GM23338 (cell line): ENCODE results near the gene PRDM5. TPM values are rescaled to one million over a fixed set of nuclear protein-coding genes. Genes with fewer than 3 reads are reported as not detected.

Experiments
- ATAC-seq: fragments of 200-7000 bp; cut with Tn5 transposase; 3 replicates; pipeline ENCODE4 v1.9.1; 2020
- DNase-seq: peaks from one replicate; pipeline ENCODE4 v3.0.0-alpha.2; 2015; ENCODE audit warnings: low spot score
- H2AFZ ChIP-seq: fragments of 200-600 bp; sonication (generic); 2 replicates; pipeline ENCODE4 v1.8.0; 2016; ENCODE audit warnings: antibody characterized with exemption, mild to moderate bottlenecking, moderate library complexity
- H3F3A ChIP-seq: fragments of 200-600 bp; sonication (generic); replicated peaks from 2 replicates; pipeline ENCODE4 v1.8.0; 2017; ENCODE audit warnings: antibody characterized with exemption, mixed run types, low read depth
- H3K27ac ChIP-seq: fragments of 200-600 bp; sonication (generic); 2 replicates; pipeline ENCODE4 v1.6.1; 2016; ENCODE audit warnings: low read depth
- H3K27me3 ChIP-seq: fragments of 200-600 bp; sonication (generic); 2 replicates; pipeline ENCODE4 v1.8.0; 2016; ENCODE audit warnings: mild to moderate bottlenecking, mixed run types, moderate library complexity; ENCODE audit not compliant: insufficient read depth
- H3K36me3 ChIP-seq: fragments of 200-600 bp; sonication (generic); 2 replicates; pipeline ENCODE4 v1.8.0; 2016; ENCODE audit warnings: mild to moderate bottlenecking; ENCODE audit not compliant: insufficient read depth
- H3K4me1 ChIP-seq: fragments of 200-600 bp; sonication (generic); 2 replicates; pipeline ENCODE4 v1.8.0; 2016; ENCODE audit warnings: mild to moderate bottlenecking, moderate library complexity; ENCODE audit not compliant: insufficient read depth
- H3K4me2 ChIP-seq: fragments of 200-600 bp; sonication (generic); 2 replicates; pipeline ENCODE4 v1.7.1; 2017; ENCODE audit warnings: mixed run types
- H3K4me3 ChIP-seq: fragments of 200-600 bp; sonication (generic); 2 replicates; pipeline ENCODE4 v1.6.1; 2016; ENCODE audit warnings: mixed run types
- H3K79me2 ChIP-seq: fragments of 200-600 bp; sonication (generic); replicated peaks from 2 replicates; pipeline ENCODE4 v1.8.0; 2017; ENCODE audit warnings: mild to moderate bottlenecking; ENCODE audit not compliant: insufficient read depth
- H3K9me2 ChIP-seq: fragments of 200-600 bp; sonication (generic); 2 replicates; pipeline ENCODE4 v1.8.0; 2017; ENCODE audit not compliant: insufficient read depth
- H4K20me1 ChIP-seq: fragments of 200-600 bp; sonication (generic); replicated peaks from 2 replicates; pipeline ENCODE4 v1.8.0; 2017; ENCODE audit warnings: mild to moderate bottlenecking; ENCODE audit not compliant: insufficient read depth
- H3K27ac Mint-ChIP-seq: 2 replicates; pipeline ENCODE4 v1.8.0; 2020; ENCODE audit warnings: inconsistent platforms, mild to moderate bottlenecking, moderate library complexity, mixed read lengths
- H3K27me3 Mint-ChIP-seq: 3 replicates; pipeline ENCODE4 v1.8.0; 2022; ENCODE audit warnings: low read depth, mild to moderate bottlenecking, moderate library complexity, mixed read lengths, inconsistent platforms; ENCODE audit not compliant: insufficient read depth, poor library complexity
- H3K36me3 Mint-ChIP-seq: 3 replicates; pipeline ENCODE4 v1.8.0; 2021; ENCODE audit warnings: low read depth, mild to moderate bottlenecking, inconsistent platforms, moderate library complexity, mixed read lengths
- H3K4me1 Mint-ChIP-seq: 3 replicates; pipeline ENCODE4 v1.8.0; 2020; ENCODE audit warnings: mild to moderate bottlenecking, inconsistent platforms, mixed read lengths
- H3K4me3 Mint-ChIP-seq: 3 replicates; pipeline ENCODE4 v1.8.0; 2021; ENCODE audit warnings: moderate library complexity, mild to moderate bottlenecking, inconsistent platforms, mixed read lengths
- H3K9me3 Mint-ChIP-seq: 3 replicates; pipeline ENCODE4 v1.8.0; 2020; ENCODE audit warnings: moderate library complexity, mild to moderate bottlenecking, inconsistent platforms, mixed read lengths
- CTCF ChIP-seq, 2 experiments: fragments of 200-600 bp in 1 of 2; sonication (generic) in 1 of 2; conservative IDR thresholded peaks; 2 replicates each; pipeline versions ENCODE4 v1.5.1 to v1.6.1; 2016 to 2017; ENCODE audit warnings: antibody characterized with exemption in 2 of 2, low read depth in 2 of 2, mild to moderate bottlenecking in 2 of 2, moderate library complexity in 1 of 2
- EZH2 ChIP-seq: fragments of 200-600 bp; sonication (generic); IDR thresholded peaks from one replicate; pipeline ENCODE4 v1.8.0; 2017; ENCODE audit warnings: antibody characterized with exemption, mild to moderate bottlenecking, low read depth; ENCODE audit not compliant: unreplicated experiment
- EZH2phosphoT487 ChIP-seq: fragments of 200-600 bp; sonication (generic); IDR thresholded peaks from one replicate; pipeline ENCODE4 v1.8.1; 2018; ENCODE audit warnings: antibody characterized with exemption; ENCODE audit not compliant: unreplicated experiment
- JUNB ChIP-seq: IDR thresholded peaks from one replicate; pipeline ENCODE4 v1.6.1; 2016; ENCODE audit warnings: antibody characterized with exemption; ENCODE audit not compliant: unreplicated experiment
- NANOG ChIP-seq: IDR thresholded peaks from 2 replicates; pipeline ENCODE4 v1.6.1; 2016; ENCODE audit warnings: antibody characterized with exemption, borderline replicate concordance
- REST ChIP-seq: IDR thresholded peaks from one replicate; pipeline ENCODE4 v1.6.1; 2018; ENCODE audit warnings: antibody characterized with exemption; ENCODE audit not compliant: unreplicated experiment
- STAT1 ChIP-seq: IDR thresholded peaks from one replicate; pipeline ENCODE4 v1.6.1; 2016; ENCODE audit warnings: antibody characterized with exemption; ENCODE audit not compliant: unreplicated experiment
- ZNF114 ChIP-seq: fragments of 250-450 bp; sonication (Bioruptor Pico); IDR thresholded peaks from 2 replicates; pipeline ENCODE4 v1.5.0; 2020; ENCODE audit warnings: mild to moderate bottlenecking, moderate library complexity
- ZNF462 ChIP-seq: fragments of 250-450 bp; sonication (Bioruptor Pico); IDR thresholded peaks from 2 replicates; pipeline ENCODE4 v1.5.0; 2020; ENCODE audit warnings: mild to moderate bottlenecking, moderate library complexity
- polyA plus RNA-seq: library from polyadenylated mRNA; unstranded; fragments of >200 nt; fragmentation: Nextera tagmentation; extraction: Ambion mirVana; gene quantifications from 2 replicates; pipeline ENCODE4 v1.2.1, GENCODE V29; 2016
- total RNA-seq: library from RNA; depleted of rRNA; stranded (reverse); fragments of >200 nt; shearing (Covaris generic); gene quantifications from 2 replicates; pipeline ENCODE4 v1.2.3, GENCODE V29; 2014

PRDM5 gene
- total and polyA plus RNA-seq, 2 experiments from 2014 or later: 11.2 to 40.4 TPM

GRCh38 chr4:120731561-120731960 is 191.0 kb downstream of the PRDM5 start (continued):
- TF ChIP-seq CTCF (conservative IDR thresholded peaks at IDR 0.05; ENCODE audit: low read depth in 2 of 2): no peak
- TF ChIP-seq REST: no peak
- TF ChIP-seq EZH2: no peak
- no peak for TF ChIP-seq JUNB
- no peak for TF ChIP-seq NANOG
- no peak for TF ChIP-seq EZH2phosphoT487

GRCh38 chr4:120730777-120731320 is 191.7 kb downstream of the PRDM5 start:
- Histone ChIP-seq H3F3A (no peaks in the 10 kb centered on the region), H3K27ac (no peak overlapping the region), H4K20me1 (no peaks in the 10 kb centered on the region), H3K27me3 (no peaks in the 10 kb centered on the region), H3K36me3 (no peaks in the 10 kb centered on the region), H2AFZ (no peak overlapping the region), H3K9me2 (no peaks in the 10 kb centered on the region), H3K79me2 (no peaks in the 10 kb centered on the region), H3K4me1 (no peaks in the 10 kb centered on the region; the same call in 1 of the 2 replicates), H3K4me2 (no peak overlapping the region), H3K4me3 (no peak overlapping the region)
- no peaks in the 10 kb centered on the region for H3K36me3 Mint-ChIP-seq
- H3K27ac Mint-ChIP-seq: peak overlapping the region; percentile 42; the same call in 1 of the 2 replicates
- TF ChIP-seq ZNF462 (CRISPR knock-in tag) (no peak), STAT1 (no peak), NANOG (no peak), EZH2 (no peak), ZNF114 (CRISPR knock-in tag) (no peak), JUNB (no peak), REST (no peak)
- H3K4me3 Mint-ChIP-seq: no peak overlapping the region
- DNase-seq (no peak), ATAC-seq (no peak)
- peaks cover 3% of the 10 kb centered on the region for H3K27me3 Mint-ChIP-seq
- H3K4me1 Mint-ChIP-seq: peaks cover 25% of the 10 kb centered on the region
- no peaks in the 10 kb centered on the region for H3K9me3 Mint-ChIP-seq
